ENCODE results near the gene OR4N5.

DNA sequence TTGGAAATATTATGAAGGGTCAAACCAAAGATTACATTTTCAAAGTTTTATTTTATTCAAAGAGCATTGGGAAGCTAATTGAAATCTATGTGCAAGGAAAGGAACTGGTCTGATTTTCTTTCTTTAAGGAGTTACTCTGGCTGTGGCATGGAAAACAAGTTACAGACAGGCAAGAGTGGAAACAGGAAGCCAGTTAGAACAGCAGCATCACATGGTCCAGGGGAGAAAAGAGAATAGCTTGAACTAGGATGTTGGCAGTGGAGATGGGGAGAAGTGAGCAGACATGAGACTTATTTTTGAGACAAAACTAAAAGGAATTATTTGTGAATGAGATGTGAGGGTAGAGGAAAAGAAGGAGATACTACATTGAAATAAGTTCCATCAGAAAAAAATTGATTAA, 55.5 kb downstream of the OR4N5 start:
- TF ChIP-seq POLR2A (IDR thresholded peaks at IDR 0.05; ENCODE audit: low read depth, low read length), result no peak
- TF ChIP-seq POLR2AphosphoS5 (IDR thresholded peaks at IDR 0.05; ENCODE audit: low read depth, low read length), result no peak
- no peak for TF ChIP-seq TAF1 (IDR thresholded peaks at IDR 0.05; ENCODE audit: borderline replicate concordance, low read depth, low read length)

All from GM12892 (cell line).